Fibroblast of lung (primary cell): ENCODE measurements around the gene FBXW11. TPM values are rescaled to one million over a fixed set of nuclear protein-coding genes. Genes with fewer than 3 reads are reported as not detected.

ENCODE experiments used
- DNase-seq, 2 donors: peaks; one replicate each; pipeline versions ENCODE4 v3.0.0 to v3.0.0-alpha.2; 2010; ENCODE audit warnings: low read depth in 2 of 2
- H2AFZ ChIP-seq: 2 replicates; pipeline ENCODE4 v1.5.1; 2012; ENCODE audit warnings: low read length, control low read depth, inconsistent platforms
- H3K27ac ChIP-seq: 2 replicates; pipeline ENCODE4 v1.5.1; 2011; ENCODE audit warnings: low read length, control low read depth; ENCODE audit not compliant: insufficient read depth
- H3K27me3 ChIP-seq: 2 replicates; pipeline ENCODE4 v1.5.1; 2011; ENCODE audit warnings: mild to moderate bottlenecking, low read length; ENCODE audit not compliant: control insufficient read depth, insufficient read depth
- H3K36me3 ChIP-seq: 2 replicates; pipeline ENCODE4 v1.5.1; 2011; ENCODE audit warnings: low read length; ENCODE audit not compliant: control insufficient read depth, insufficient read depth
- H3K4me1 ChIP-seq: 2 replicates; pipeline ENCODE4 v1.5.1; 2011; ENCODE audit warnings: low read length; ENCODE audit not compliant: control insufficient read depth, insufficient read depth; ENCODE audit errors: extremely low read depth
- H3K4me2 ChIP-seq: 2 replicates; pipeline ENCODE4 v1.5.1; 2011; ENCODE audit warnings: low read length, control low read depth; ENCODE audit not compliant: insufficient read depth; ENCODE audit errors: extremely low read depth
- H3K4me3 ChIP-seq, 4 experiments: fragments of 200-600 bp in 1 of 4; sonication (generic) in 1 of 4; replicated peaks in 1 of 4; 2 replicates each; pipeline ENCODE4 v1.5.1; 2011 to 2016; ENCODE audit warnings: low read length in 4 of 4, low read depth in 3 of 4, mild to moderate bottlenecking in 3 of 4, control low read depth in 2 of 4, inconsistent platforms in 1 of 4, mixed read lengths in 1 of 4; ENCODE audit not compliant: insufficient read depth in 1 of 4; ENCODE audit errors: control extremely low read depth in 1 of 4
- H3K79me2 ChIP-seq: 2 replicates; pipeline ENCODE4 v1.5.1; 2012; ENCODE audit warnings: mild to moderate bottlenecking, low read length, inconsistent platforms; ENCODE audit not compliant: control insufficient read depth, insufficient read depth
- H3K9ac ChIP-seq: 2 replicates; pipeline ENCODE4 v1.5.1; 2011; ENCODE audit warnings: mild to moderate bottlenecking, low read length, control low read depth; ENCODE audit not compliant: insufficient read depth
- H3K9me3 ChIP-seq: 2 replicates; pipeline ENCODE4 v1.5.1; 2012; ENCODE audit warnings: low read depth, low read length; ENCODE audit not compliant: control insufficient read depth, insufficient read depth
- H4K20me1 ChIP-seq: 2 replicates; pipeline ENCODE4 v1.5.1; 2011; ENCODE audit warnings: low read length; ENCODE audit not compliant: control insufficient read depth, insufficient read depth; ENCODE audit errors: extremely low read depth
- EZH2 ChIP-seq: IDR thresholded peaks from 2 replicates; pipeline ENCODE4 v1.5.1; 2012; ENCODE audit warnings: low read length, control low read depth, mild to moderate bottlenecking; ENCODE audit errors: missing control alignments
- polyA plus RNA-seq, 2 donors: library from polyadenylated mRNA; depleted of rRNA in 1 of 2; stranded (reverse) in 1 of 2; unstranded in 1 of 2; fragments of >200 nt; gene quantifications; 2 replicates each; pipeline ENCODE4 v1.2.1, GENCODE V29; 2011 to 2012; ENCODE audit warnings: missing spikeins in 1 of 2
- total RNA-seq: library from RNA; depleted of rRNA; stranded (reverse); fragments of >200 nt; gene quantifications from 2 replicates; pipeline ENCODE4 v1.2.1, GENCODE V29; 2014
- TF ChIP-seq, protein P1 (sequence below), 2 donors: IDR thresholded peaks in 1 of 2; conservative IDR thresholded peaks in 1 of 2; 1 replicate in 1 of 2; 2 replicates in 1 of 2; pipeline ENCODE4 v1.5.1; 2011 to 2012; ENCODE audit warnings: low read length in 2 of 2, control low read depth in 1 of 2, inconsistent platforms in 1 of 2, low read depth in 1 of 2, mild to moderate bottlenecking in 1 of 2

Gene FBXW11
- total and polyA plus RNA-seq, 2 donors (not counting 1 experiment from before 2014, with no cell fraction given), result 52.6 to 113 TPM

GRCh38 chr5:171849585-171850323 lies 156.7 kb downstream of the FBXW11 start:
- no peak overlapping the region for H3K4me2 ChIP-seq
- no peak overlapping the region for H2AFZ ChIP-seq
- DNase-seq, result no peak
- no peaks in the 10 kb centered on the region for H3K4me1 ChIP-seq
- H3K4me3 ChIP-seq, result no peak overlapping the region
- no peak overlapping the region for H3K27ac ChIP-seq
- TF ChIP-seq, protein P1, sequence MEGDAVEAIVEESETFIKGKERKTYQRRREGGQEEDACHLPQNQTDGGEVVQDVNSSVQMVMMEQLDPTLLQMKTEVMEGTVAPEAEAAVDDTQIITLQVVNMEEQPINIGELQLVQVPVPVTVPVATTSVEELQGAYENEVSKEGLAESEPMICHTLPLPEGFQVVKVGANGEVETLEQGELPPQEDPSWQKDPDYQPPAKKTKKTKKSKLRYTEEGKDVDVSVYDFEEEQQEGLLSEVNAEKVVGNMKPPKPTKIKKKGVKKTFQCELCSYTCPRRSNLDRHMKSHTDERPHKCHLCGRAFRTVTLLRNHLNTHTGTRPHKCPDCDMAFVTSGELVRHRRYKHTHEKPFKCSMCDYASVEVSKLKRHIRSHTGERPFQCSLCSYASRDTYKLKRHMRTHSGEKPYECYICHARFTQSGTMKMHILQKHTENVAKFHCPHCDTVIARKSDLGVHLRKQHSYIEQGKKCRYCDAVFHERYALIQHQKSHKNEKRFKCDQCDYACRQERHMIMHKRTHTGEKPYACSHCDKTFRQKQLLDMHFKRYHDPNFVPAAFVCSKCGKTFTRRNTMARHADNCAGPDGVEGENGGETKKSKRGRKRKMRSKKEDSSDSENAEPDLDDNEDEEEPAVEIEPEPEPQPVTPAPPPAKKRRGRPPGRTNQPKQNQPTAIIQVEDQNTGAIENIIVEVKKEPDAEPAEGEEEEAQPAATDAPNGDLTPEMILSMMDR (conservative IDR thresholded peaks at IDR 0.05 in 1 of 2, IDR thresholded peaks at IDR 0.05 in 1 of 2; ENCODE audit: low read depth in 1 of 2, low read length in 2 of 2), result no peak
- no peak for TF ChIP-seq EZH2
- no peaks in the 10 kb centered on the region for H3K9me3 ChIP-seq
- H3K36me3 ChIP-seq, result no peaks in the 10 kb centered on the region
- no peak overlapping the region for H3K9ac ChIP-seq
- no peaks in the 10 kb centered on the region for H4K20me1 ChIP-seq
- H3K27me3 ChIP-seq, result no peaks in the 10 kb centered on the region
- H3K79me2 ChIP-seq, result no peaks in the 10 kb centered on the region

DNA sequence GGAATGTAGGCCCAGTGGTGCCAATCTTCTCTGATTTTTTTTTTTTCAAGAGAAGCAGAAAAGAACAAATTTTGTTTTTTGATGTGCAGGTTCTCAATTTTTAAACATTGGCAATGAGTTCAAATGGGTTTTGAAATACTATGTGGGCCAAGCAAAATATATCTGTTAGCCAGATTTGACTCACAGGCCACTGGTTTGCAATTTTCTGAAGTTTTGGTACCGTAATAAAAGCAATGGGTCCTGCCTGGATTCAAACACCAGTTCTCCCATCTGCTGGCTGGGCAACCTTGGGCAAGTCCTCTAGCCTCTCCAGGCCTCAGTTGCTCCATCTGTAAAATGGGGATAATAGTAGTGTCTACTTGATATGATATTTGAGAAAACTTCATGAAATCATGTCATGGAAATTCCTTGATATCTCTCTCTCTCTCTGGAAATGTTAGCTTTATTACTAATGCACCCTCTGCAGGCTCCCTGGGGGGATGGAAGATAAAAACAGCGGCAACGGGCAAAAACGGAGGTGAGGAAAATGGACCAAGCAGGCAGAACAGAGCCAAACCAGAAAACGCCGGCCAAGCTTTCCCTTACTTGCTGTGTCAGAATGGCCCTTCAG lies 157.4 kb downstream of the FBXW11 start:
- no peak for DNase-seq
- TF ChIP-seq EZH2, result no peak
- TF ChIP-seq, protein P1 (conservative IDR thresholded peaks at IDR 0.05 in 1 of 2, IDR thresholded peaks at IDR 0.05 in 1 of 2; ENCODE audit: low read depth in 1 of 2, low read length in 2 of 2), result peak; percentile 24 to 41

DNA sequence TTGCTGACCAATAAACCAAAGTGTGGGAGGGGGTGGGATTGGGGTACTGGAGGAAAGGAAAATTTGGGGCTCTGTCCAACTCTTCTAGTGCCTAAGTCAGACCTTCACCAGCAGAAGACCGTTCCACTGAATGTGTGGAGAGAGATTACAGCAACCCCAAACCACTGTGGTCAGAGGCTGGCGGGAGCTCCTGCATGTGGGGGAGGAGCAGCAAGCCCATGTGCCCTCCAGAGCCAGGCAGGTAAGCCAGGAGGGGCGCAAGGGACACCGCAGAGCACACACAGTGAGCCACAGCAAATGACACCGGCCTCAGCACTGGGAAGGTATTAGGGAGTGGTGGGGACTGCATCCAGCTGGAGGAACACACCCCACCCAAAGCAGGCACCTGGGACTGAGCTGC lies 158.0 kb downstream of the FBXW11 start:
- H3K79me2 ChIP-seq, result no peaks in the 10 kb centered on the region
- no peak overlapping the region for H3K4me2 ChIP-seq
- H3K36me3 ChIP-seq, result no peaks in the 10 kb centered on the region
- no peaks in the 10 kb centered on the region for H3K27me3 ChIP-seq
- no peaks in the 10 kb centered on the region for H3K9me3 ChIP-seq
- no peaks in the 10 kb centered on the region for H4K20me1 ChIP-seq
- no peak overlapping the region for H3K27ac ChIP-seq
- DNase-seq, result no peak
- H2AFZ ChIP-seq, result no peak overlapping the region
- no peaks in the 10 kb centered on the region for H3K4me1 ChIP-seq
- no peak overlapping the region for H3K9ac ChIP-seq
- H3K4me3 ChIP-seq, result no peak overlapping the region
- TF ChIP-seq EZH2, result no peak
- TF ChIP-seq, protein P1 (conservative IDR thresholded peaks at IDR 0.05 in 1 of 2, IDR thresholded peaks at IDR 0.05 in 1 of 2; ENCODE audit: low read depth in 1 of 2, low read length in 2 of 2), result no peak

More for the DNA sequence above, 157.4 kb downstream of the FBXW11 start:
- H3K27me3 ChIP-seq, result no peaks in the 10 kb centered on the region
- H3K79me2 ChIP-seq, result no peaks in the 10 kb centered on the region
- H3K36me3 ChIP-seq, result no peaks in the 10 kb centered on the region
- H3K4me2 ChIP-seq, result no peak overlapping the region
- H3K27ac ChIP-seq, result no peak overlapping the region
- no peak overlapping the region for H2AFZ ChIP-seq
- H3K4me3 ChIP-seq, result no peak overlapping the region
- H4K20me1 ChIP-seq, result no peaks in the 10 kb centered on the region
- H3K9me3 ChIP-seq, result no peaks in the 10 kb centered on the region
- H3K9ac ChIP-seq, result no peak overlapping the region
- H3K4me1 ChIP-seq, result no peaks in the 10 kb centered on the region
